ENCODE measurements around the gene HJURP. TPM values are rescaled to one million over a fixed set of nuclear protein-coding genes. Genes with fewer than 3 reads are reported as not detected.

The HJURP gene
- total and polyA plus RNA-seq, 2 donors (not counting 3 experiments of a cell fraction or from before 2014, with no cell fraction given) = 34.4 to 60.9 TPM

DNA sequence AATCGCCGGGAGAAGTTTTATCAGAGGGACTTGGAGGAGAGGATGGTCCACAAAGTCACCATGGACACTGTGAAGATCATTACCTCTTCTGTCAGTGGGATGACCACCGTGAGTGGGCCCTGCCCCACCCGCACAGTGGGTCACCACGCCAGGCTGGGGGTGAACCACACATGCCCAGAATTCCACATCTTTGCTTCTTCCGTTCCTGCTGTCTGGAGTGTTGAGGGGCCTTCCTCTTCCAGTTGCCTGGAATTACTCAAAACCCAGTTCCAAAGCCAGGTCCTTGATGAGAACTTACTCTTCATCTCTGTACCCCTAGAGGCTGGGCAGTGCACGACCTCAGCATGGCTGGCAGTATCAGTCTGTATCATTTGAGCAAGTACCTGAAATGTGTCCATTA is 54.1 kb downstream of the HJURP start:
- Histone ChIP-seq H3K36me3 (ENCODE audit: control insufficient read depth in 2 of 2, extremely low read depth in 1 of 2, insufficient read depth in 2 of 2, low read length in 2 of 2) (no peaks in the 10 kb centered on the region), H3K79me2 (ENCODE audit: control insufficient read depth, insufficient read depth, low read length) (no peaks in the 10 kb centered on the region), H3K9me1 (replicated peaks; ENCODE audit: control insufficient read depth, extremely low read depth, insufficient read depth, low read length) (no peaks in the 10 kb centered on the region), H3K9ac (replicated peaks; ENCODE audit: extremely low read depth, insufficient read depth, low read length) (no peak overlapping the region), H4K20me1 (replicated peaks; ENCODE audit: control insufficient read depth, extremely low read depth, insufficient read depth, low read length) (no peaks in the 10 kb centered on the region), H3K27ac (ENCODE audit: insufficient read depth, low read depth, low read length) (no peak overlapping the region), H3K27me3 (ENCODE audit: control insufficient read depth in 2 of 2, insufficient read depth in 2 of 2, low read length in 2 of 2) (no peaks in the 10 kb centered on the region), H3K4me2 (ENCODE audit: insufficient read depth, low read length) (no peak overlapping the region), H3K9me3 (replicated peaks; ENCODE audit: control insufficient read depth, insufficient read depth, low read length) (no peaks in the 10 kb centered on the region), H2AFZ (ENCODE audit: low read depth, low read length) (no peak overlapping the region), H3K4me3 (replicated peaks in 1 of 3; ENCODE audit: insufficient read depth in 1 of 3, low read depth in 1 of 3, low read length in 3 of 3) (no peak overlapping the region), H3K4me1 (ENCODE audit: control insufficient read depth, extremely low read depth, insufficient read depth, low read length) (no peaks in the 10 kb centered on the region)
- ChIA-PET CTCF (no interaction called here), POLR2A (no interaction called here)
- no peak for TF ChIP-seq EZH2 (IDR thresholded peaks at IDR 0.05; ENCODE audit: borderline replicate concordance, low read depth, low read length, severe bottlenecking)
- no peak for TF ChIP-seq MAX (IDR thresholded peaks at IDR 0.05; ENCODE audit: insufficient read depth, insufficient read length)
- no peak for TF ChIP-seq FOS (IDR thresholded peaks at IDR 0.05; ENCODE audit: borderline replicate concordance, insufficient read depth, low read length)
- no peak for TF ChIP-seq MYC (IDR thresholded peaks at IDR 0.05; ENCODE audit: low read depth, low read length)
- TF ChIP-seq, protein P1, sequence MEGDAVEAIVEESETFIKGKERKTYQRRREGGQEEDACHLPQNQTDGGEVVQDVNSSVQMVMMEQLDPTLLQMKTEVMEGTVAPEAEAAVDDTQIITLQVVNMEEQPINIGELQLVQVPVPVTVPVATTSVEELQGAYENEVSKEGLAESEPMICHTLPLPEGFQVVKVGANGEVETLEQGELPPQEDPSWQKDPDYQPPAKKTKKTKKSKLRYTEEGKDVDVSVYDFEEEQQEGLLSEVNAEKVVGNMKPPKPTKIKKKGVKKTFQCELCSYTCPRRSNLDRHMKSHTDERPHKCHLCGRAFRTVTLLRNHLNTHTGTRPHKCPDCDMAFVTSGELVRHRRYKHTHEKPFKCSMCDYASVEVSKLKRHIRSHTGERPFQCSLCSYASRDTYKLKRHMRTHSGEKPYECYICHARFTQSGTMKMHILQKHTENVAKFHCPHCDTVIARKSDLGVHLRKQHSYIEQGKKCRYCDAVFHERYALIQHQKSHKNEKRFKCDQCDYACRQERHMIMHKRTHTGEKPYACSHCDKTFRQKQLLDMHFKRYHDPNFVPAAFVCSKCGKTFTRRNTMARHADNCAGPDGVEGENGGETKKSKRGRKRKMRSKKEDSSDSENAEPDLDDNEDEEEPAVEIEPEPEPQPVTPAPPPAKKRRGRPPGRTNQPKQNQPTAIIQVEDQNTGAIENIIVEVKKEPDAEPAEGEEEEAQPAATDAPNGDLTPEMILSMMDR (IDR thresholded peaks at IDR 0.05; ENCODE audit: extremely low read depth in 1 of 2, insufficient read depth in 1 of 2, low read depth in 1 of 2, low read length in 2 of 2) = no peak
- no peak for TF ChIP-seq GATA2 (IDR thresholded peaks at IDR 0.05; ENCODE audit: insufficient read depth, insufficient read length, low read depth, low read length)
- TF ChIP-seq JUN (IDR thresholded peaks at IDR 0.05; ENCODE audit: borderline replicate concordance, insufficient read depth, insufficient read length, low read depth) = no peak
- TF ChIP-seq POLR2A (IDR thresholded peaks at IDR 0.05; ENCODE audit: low read depth, low read length) = no peak
- no peak for TF ChIP-seq POLR2AphosphoS5 (IDR thresholded peaks at IDR 0.05; ENCODE audit: insufficient read depth, low read depth, low read length)
- DNase-seq (ENCODE audit: low read depth, low spot score) (no peak), FAIRE-seq (no peak)
- dilution Hi-C loops (cut with MboI; ENCODE audit: extremely low pct_ligation_motif_present, low sequenced_read_pairs) = no loop called here
- BruUV-seq (replicated peaks) = no TSS peak
- intact Hi-C loops (cut with micrococcal nuclease) = no loop called here
